Measurements from ENCODE around the gene KCNIP4. TPM values are rescaled to one million over a fixed set of nuclear protein-coding genes. Genes with fewer than 3 reads are reported as not detected.

The KCNIP4 gene
- total and polyA plus RNA-seq, 2 of the 4 experiments (the other 2 are of a cell fraction) = not detected

DNA sequence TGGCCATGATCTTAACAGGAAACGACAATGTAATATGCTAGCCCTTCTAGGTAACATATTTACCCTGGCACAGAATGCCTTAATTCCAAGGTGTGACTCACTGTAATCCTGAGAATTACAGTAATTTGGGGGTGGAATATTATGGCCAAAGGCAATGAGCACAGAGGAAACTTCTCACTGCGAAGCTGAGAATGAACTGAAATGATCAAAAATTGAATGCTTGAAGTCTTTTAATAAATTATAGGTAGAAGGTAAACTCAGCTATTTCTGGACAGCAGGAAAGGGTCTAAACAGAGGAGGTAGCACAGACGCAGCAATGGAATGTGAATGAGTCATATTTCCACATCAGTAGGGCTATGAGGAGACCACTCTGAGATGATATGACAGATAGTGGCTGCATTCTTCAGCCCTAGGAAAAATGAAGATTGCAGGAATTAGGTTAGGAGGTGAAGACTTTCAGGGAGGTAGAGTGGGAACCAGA is 935.7 kb downstream of the KCNIP4 start:
- Histone ChIP-seq H4K8ac (ENCODE audit: low read depth in 2 of 2, low read length in 2 of 2) (no peak overlapping the region), H2AK9ac (replicated peaks; ENCODE audit: low read depth, low read length, poor library complexity) (no peak overlapping the region), H2AK5ac (ENCODE audit: low read depth, low read length) (no peak overlapping the region), H3K23ac (ENCODE audit: low read depth, low read length) (no peak overlapping the region), H2BK20ac (ENCODE audit: low read depth, low read length) (no peak overlapping the region), H3K4me3 (ENCODE audit: insufficient read depth, low read depth, low read length) (no peak overlapping the region), H3K14ac (replicated peaks; ENCODE audit: low read depth, low read length) (no peak overlapping the region), H4K20me1 (ENCODE audit: insufficient read depth, low read length) (no peaks in the 10 kb centered on the region), H2BK5ac (ENCODE audit: low read depth, low read length, poor library complexity, severe bottlenecking) (no peak overlapping the region), H3K27me3 (ENCODE audit: control insufficient read depth, insufficient read depth, low read length) (no peaks in the 10 kb centered on the region), H3K18ac (ENCODE audit: low read depth, low read length) (no peak overlapping the region), H4K5ac (ENCODE audit: low read depth, low read length) (no peak overlapping the region), H3K79me1 (ENCODE audit: low read depth in 1 of 2, low read length in 2 of 2) (no peaks in the 10 kb centered on the region), H2AFZ (replicated peaks; ENCODE audit: low read length, poor library complexity) (no peak overlapping the region), H2BK120ac (ENCODE audit: low read depth, low read length) (no peak overlapping the region), H3K9me3 (ENCODE audit: control insufficient read depth, insufficient read depth, low read length) (peaks cover 3% of the 10 kb centered on the region; the same call in 1 of the 2 replicates), H3K9ac (ENCODE audit: low read depth, low read length) (no peak overlapping the region), H3K9me1 (ENCODE audit: insufficient read depth, low read length) (no peaks in the 10 kb centered on the region), H3K36me3 (ENCODE audit: control insufficient read depth, insufficient read depth, low read length) (no peaks in the 10 kb centered on the region), H3K4ac (ENCODE audit: low read depth, low read length) (no peak overlapping the region), H3K4me1 (ENCODE audit: control insufficient read depth, insufficient read depth, low read length) (no peaks in the 10 kb centered on the region), H3K4me2 (ENCODE audit: low read depth, low read length) (no peak overlapping the region), H4K91ac (ENCODE audit: insufficient read depth, low read depth, low read length) (no peak overlapping the region), H3K56ac (ENCODE audit: extremely low read depth, insufficient read depth, low read length) (no peak overlapping the region), H3K27ac (ENCODE audit: insufficient read depth, low read length) (no peak overlapping the region), H2BK15ac (ENCODE audit: low read depth, low read length) (no peak overlapping the region)
- intact Hi-C loops (cut with micrococcal nuclease) (no loop called here), dilution Hi-C loops (cut with HindIII; ENCODE audit: low sequenced_read_pairs, unreplicated experiment) (no loop called here), in situ Hi-C loops (cut with MboI; ENCODE audit: low sequenced_read_pairs) (no loop called here)
- TF ChIP-seq SMC3 (IDR thresholded peaks at IDR 0.05; ENCODE audit: low read depth, low read length) (no peak), RAD21 (IDR thresholded peaks at IDR 0.05; ENCODE audit: low read length) (no peak), RCOR1 (IDR thresholded peaks at IDR 0.05; ENCODE audit: insufficient replicate concordance, low read length) (no peak), MAZ (IDR thresholded peaks at IDR 0.05; ENCODE audit: borderline replicate concordance, low read depth, low read length) (no peak), FOS (IDR thresholded peaks at IDR 0.05; ENCODE audit: low read depth, low read length) (no peak), MXI1 (IDR thresholded peaks at IDR 0.05; ENCODE audit: borderline replicate concordance, low read depth, low read length) (no peak), RFX5 (IDR thresholded peaks at IDR 0.05; ENCODE audit: low read depth, low read length) (no peak), POLR2A (IDR thresholded peaks at IDR 0.05; ENCODE audit: low read depth, low read length) (no peak), MAFK (IDR thresholded peaks at IDR 0.05; ENCODE audit: low read depth, low read length) (no peak), BHLHE40 (IDR thresholded peaks at IDR 0.05; ENCODE audit: low read depth, low read length) (no peak), CHD1 (IDR thresholded peaks at IDR 0.05; ENCODE audit: low read depth, low read length) (no peak), CEBPB (IDR thresholded peaks at IDR 0.05; ENCODE audit: low read depth, low read length) (no peak), USF2 (IDR thresholded peaks at IDR 0.05; ENCODE audit: low read depth, low read length) (no peak), NFE2L2 (IDR thresholded peaks at IDR 0.05; ENCODE audit: low read depth, low read length) (no peak), CTCF (conservative IDR thresholded peaks at IDR 0.05; ENCODE audit: low read depth, low read length) (no peak)
- TF ChIP-seq, protein P1, sequence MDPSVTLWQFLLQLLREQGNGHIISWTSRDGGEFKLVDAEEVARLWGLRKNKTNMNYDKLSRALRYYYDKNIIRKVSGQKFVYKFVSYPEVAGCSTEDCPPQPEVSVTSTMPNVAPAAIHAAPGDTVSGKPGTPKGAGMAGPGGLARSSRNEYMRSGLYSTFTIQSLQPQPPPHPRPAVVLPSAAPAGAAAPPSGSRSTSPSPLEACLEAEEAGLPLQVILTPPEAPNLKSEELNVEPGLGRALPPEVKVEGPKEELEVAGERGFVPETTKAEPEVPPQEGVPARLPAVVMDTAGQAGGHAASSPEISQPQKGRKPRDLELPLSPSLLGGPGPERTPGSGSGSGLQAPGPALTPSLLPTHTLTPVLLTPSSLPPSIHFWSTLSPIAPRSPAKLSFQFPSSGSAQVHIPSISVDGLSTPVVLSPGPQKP (IDR thresholded peaks at IDR 0.05; ENCODE audit: borderline replicate concordance, low read depth, low read length) = no peak
- ChIA-PET CTCF (no interaction called here), POLR2A (ENCODE audit: unreplicated experiment) (no interaction called here)
- BruUV-seq (replicated peaks) = no TSS peak
- DNase-seq (no peak), ATAC-seq (ENCODE audit: low read depth) (no peak)
- 25% methylated on average over 2 of the region's 3 CpGs; no CpG with 5 or more reads in 1 of the 2 experiments for WGBS, 2 experiments (ENCODE audit: extremely low coverage in 2 of 2, insufficient read length in 1 of 2)
